ENCODE data around the gene OR10G3. TPM values are rescaled to one million over a fixed set of nuclear protein-coding genes. Genes with fewer than 3 reads are reported as not detected.

The OR10G3 gene
- total and polyA plus RNA-seq, 5 donors, result not detected

GRCh38 chr14:21534576-21534975 is 45.3 kb downstream of the OR10G3 start:
- no peak for DNase-seq
- Histone ChIP-seq H3K4me3 (ENCODE audit: low read length) (no peak overlapping the region), H3K4me1 (ENCODE audit: control insufficient read depth, insufficient read depth, low read length) (no peaks in the 10 kb centered on the region), H3K9me3 (ENCODE audit: control insufficient read depth, low read length) (no peaks in the 10 kb centered on the region), H3K27ac (ENCODE audit: low read length) (no peak overlapping the region), H3K27me3 (ENCODE audit: control insufficient read depth, insufficient read depth) (no peaks in the 10 kb centered on the region)
- 50% methylated on average over 4 of the region's 4 CpGs for WGBS
- intact Hi-C loops (cut with DNase I), result no loop called here
- ATAC-seq, result no peak

GRCh38 chr14:21533294-21533693 is 46.6 kb downstream of the OR10G3 start:
- Histone ChIP-seq H3K4me1 (ENCODE audit: control insufficient read depth, insufficient read depth, low read length) (no peaks in the 10 kb centered on the region), H3K9me3 (ENCODE audit: control insufficient read depth, low read length) (no peaks in the 10 kb centered on the region), H3K27me3 (ENCODE audit: control insufficient read depth, insufficient read depth) (no peaks in the 10 kb centered on the region), H3K4me3 (ENCODE audit: low read length) (no peak overlapping the region), H3K27ac (ENCODE audit: low read length) (no peak overlapping the region)
- ATAC-seq (no peak), DNase-seq (no peak)
- intact Hi-C loops (cut with DNase I), result no loop called here

- intact Hi-C loops (cut with DNase I), result no loop called here
- no peak for ATAC-seq
- 94% methylated on average over 1 of the region's 1 CpG for WGBS
These were observed 50.4 kb downstream of the OR10G3 start for GRCh38 chr14:21529515-21529914.

DNA sequence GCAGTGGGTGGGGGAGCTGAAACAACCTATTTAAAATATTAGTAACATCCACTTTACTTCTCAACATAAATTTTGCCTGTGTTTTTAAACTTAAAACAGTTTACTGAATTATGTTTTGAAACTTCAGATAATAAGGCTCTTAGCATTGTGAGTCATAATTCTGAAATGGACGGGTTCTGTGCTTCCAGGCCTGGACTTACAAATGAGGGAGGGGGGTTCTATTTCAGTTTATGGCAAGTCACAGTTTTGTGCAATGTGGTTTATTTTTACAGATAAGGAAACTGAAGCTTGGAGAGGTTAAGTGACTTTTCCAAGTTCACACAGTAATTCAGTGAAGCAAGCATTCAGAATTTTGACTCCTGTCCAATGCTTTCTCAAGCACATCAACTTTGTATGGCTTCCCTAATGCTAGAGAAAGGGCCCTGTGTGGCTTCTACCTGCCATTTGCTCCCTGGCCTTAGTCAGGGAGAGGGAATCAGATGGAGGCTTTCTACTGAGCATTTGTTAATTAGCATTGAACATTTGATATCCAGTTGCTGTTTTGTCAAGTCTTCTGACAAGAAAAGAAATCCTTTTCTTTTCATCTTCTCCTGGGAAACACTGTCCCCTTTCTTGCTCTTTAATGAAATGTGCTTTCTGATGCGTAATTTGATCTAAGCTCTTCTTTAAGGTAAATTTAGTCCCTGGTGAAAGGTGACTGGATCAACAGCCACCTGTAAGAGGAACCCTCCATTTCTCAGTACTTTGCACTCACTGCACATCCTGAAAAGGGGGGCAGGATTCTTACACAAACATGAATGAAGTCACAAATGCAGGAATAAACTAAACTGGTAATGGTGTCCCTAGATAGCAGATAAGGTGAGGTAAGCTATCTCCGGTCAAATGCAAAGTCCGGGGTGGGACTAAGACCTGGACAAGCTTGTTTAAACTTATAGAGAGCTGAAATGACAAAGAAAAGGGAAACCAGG is 51.2 kb downstream of the OR10G3 start:
- no peak for ATAC-seq
- no peaks in the 10 kb centered on the region for H3K27me3 ChIP-seq (ENCODE audit: control insufficient read depth, insufficient read depth)
- no peak overlapping the region for H3K27ac ChIP-seq (ENCODE audit: low read length)
- WGBS, result 68% methylated on average over 4 of the region's 4 CpGs
- no peak overlapping the region for H3K4me3 ChIP-seq (ENCODE audit: low read length)
- peaks cover 4% of the 10 kb centered on the region for H3K4me1 ChIP-seq (ENCODE audit: control insufficient read depth, insufficient read depth, low read length)
- intact Hi-C loops (cut with DNase I), result no loop called here
- DNase-seq, result no peak
- H3K9me3 ChIP-seq (ENCODE audit: control insufficient read depth, low read length), result no peaks in the 10 kb centered on the region

More at GRCh38 chr14:21529515-21529914, 50.4 kb downstream of the OR10G3 start:
- Histone ChIP-seq H3K9me3 (ENCODE audit: control insufficient read depth, low read length) (no peaks in the 10 kb centered on the region), H3K27ac (ENCODE audit: low read length) (no peak overlapping the region), H3K4me3 (ENCODE audit: low read length) (no peak overlapping the region), H3K4me1 (ENCODE audit: control insufficient read depth, insufficient read depth, low read length) (peaks cover 4% of the 10 kb centered on the region), H3K27me3 (ENCODE audit: control insufficient read depth, insufficient read depth) (no peaks in the 10 kb centered on the region)
- DNase-seq, result no peak

- 40% methylated on average over 1 of the region's 1 CpG for WGBS
- H3K4me3 ChIP-seq (ENCODE audit: low read length), result no peak overlapping the region
- DNase-seq (no peak), ATAC-seq (no peak)
- H3K27ac ChIP-seq (ENCODE audit: low read length), result no peak overlapping the region
- H3K4me1 ChIP-seq (ENCODE audit: control insufficient read depth, insufficient read depth, low read length), result peaks cover 4% of the 10 kb centered on the region
- H3K9me3 ChIP-seq (ENCODE audit: control insufficient read depth, low read length), result no peaks in the 10 kb centered on the region
- intact Hi-C loops (cut with DNase I), result no loop called here
- no peaks in the 10 kb centered on the region for H3K27me3 ChIP-seq (ENCODE audit: control insufficient read depth, insufficient read depth)
These were observed 52.6 kb downstream of the OR10G3 start for GRCh38 chr14:21527318-21527679.

GRCh38 chr14:21526672-21527317 is 53.1 kb downstream of the OR10G3 start:
- no peaks in the 10 kb centered on the region for H3K27me3 ChIP-seq (ENCODE audit: control insufficient read depth, insufficient read depth)
- peaks cover 4% of the 10 kb centered on the region for H3K4me1 ChIP-seq (ENCODE audit: control insufficient read depth, insufficient read depth, low read length)
- intact Hi-C loops (cut with DNase I), result no loop called here
- WGBS, result 13% methylated on average over 13 of the region's 13 CpGs
- H3K4me3 ChIP-seq (ENCODE audit: low read length), result peak overlapping the region; percentile 98
- no peaks in the 10 kb centered on the region for H3K9me3 ChIP-seq (ENCODE audit: control insufficient read depth, low read length)
- DNase-seq (no peak), ATAC-seq (no peak)
- H3K27ac ChIP-seq (ENCODE audit: low read length), result no peak overlapping the region

DNA sequence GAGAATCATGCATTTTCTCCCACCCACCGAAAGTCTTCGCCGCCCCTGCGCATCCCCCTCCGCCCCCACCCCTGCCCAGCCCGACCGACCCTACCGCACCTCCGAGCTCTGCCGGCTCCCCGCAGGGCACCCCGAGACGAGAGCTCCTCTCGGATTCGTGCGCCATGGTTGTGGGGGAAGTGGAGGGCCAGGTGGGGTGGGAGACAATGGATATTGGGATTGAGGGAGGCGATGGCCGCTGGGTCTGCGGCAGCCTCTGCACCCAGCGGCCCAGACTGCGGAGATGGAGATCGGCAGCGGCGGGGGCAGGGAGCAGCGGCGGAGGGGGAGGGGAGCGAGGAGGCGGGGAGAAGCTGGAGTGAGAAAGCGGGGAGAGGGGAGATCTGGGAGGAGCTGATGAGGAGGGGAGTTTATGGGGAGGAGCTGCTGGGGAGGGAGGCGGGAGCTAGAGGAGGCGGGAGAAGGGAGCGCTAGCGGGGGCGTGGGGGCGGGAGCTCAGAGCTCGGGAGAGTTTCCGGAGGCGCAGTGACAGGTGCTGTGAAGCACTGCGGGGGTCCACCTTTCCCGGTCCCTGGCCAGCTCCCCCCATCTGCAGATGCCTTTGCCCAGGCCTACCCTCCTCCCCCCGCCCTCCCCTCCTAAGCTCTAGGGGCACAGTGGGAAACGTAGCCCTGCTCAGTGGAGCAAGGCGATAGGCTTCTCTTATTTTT is 53.8 kb downstream of the OR10G3 start, which contains the start of gene SALL2:
Gene SALL2 (minus strand): TSS at position 385 of the 710 bp plus-strand sequence. CDS start 219 bp downstream, at position 166.
- ATAC-seq (peak; percentile 94), DNase-seq (peak; percentile 72 to 90 (median 88))
- H3K27ac ChIP-seq (ENCODE audit: low read length), result peak within 1 kb of the TSS; percentile 42
- whole genome bisulfite sequencing, result under 1% methylated on average over 43 of the region's 43 CpGs
- H3K27me3 ChIP-seq (ENCODE audit: control insufficient read depth, insufficient read depth), result no peaks in the 10 kb centered on the region
- peak within 1 kb of the TSS; percentile 98 for H3K4me3 ChIP-seq (ENCODE audit: low read length)
- no peaks in the 10 kb centered on the region for H3K9me3 ChIP-seq (ENCODE audit: control insufficient read depth, low read length)
- H3K4me1 ChIP-seq (ENCODE audit: control insufficient read depth, insufficient read depth, low read length), result peaks cover 4% of the 10 kb centered on the region
- intact Hi-C loops (cut with DNase I), result no loop called here

- intact Hi-C loops (cut with DNase I), result no loop called here
- ATAC-seq (peak; percentile 52 to 56), DNase-seq (no peak)
- Histone ChIP-seq H3K4me1 (ENCODE audit: control insufficient read depth, insufficient read depth, low read length) (peaks cover 4% of the 10 kb centered on the region), H3K9me3 (ENCODE audit: control insufficient read depth, low read length) (no peaks in the 10 kb centered on the region), H3K27ac (ENCODE audit: low read length) (peak overlapping the region; percentile 37), H3K4me3 (ENCODE audit: low read length) (peak overlapping the region; percentile 98), H3K27me3 (ENCODE audit: control insufficient read depth, insufficient read depth) (no peaks in the 10 kb centered on the region)
- WGBS, result 24% methylated on average over 12 of the region's 12 CpGs
These were observed 54.3 kb downstream of the OR10G3 start for GRCh38 chr14:21525571-21525961.

DNA sequence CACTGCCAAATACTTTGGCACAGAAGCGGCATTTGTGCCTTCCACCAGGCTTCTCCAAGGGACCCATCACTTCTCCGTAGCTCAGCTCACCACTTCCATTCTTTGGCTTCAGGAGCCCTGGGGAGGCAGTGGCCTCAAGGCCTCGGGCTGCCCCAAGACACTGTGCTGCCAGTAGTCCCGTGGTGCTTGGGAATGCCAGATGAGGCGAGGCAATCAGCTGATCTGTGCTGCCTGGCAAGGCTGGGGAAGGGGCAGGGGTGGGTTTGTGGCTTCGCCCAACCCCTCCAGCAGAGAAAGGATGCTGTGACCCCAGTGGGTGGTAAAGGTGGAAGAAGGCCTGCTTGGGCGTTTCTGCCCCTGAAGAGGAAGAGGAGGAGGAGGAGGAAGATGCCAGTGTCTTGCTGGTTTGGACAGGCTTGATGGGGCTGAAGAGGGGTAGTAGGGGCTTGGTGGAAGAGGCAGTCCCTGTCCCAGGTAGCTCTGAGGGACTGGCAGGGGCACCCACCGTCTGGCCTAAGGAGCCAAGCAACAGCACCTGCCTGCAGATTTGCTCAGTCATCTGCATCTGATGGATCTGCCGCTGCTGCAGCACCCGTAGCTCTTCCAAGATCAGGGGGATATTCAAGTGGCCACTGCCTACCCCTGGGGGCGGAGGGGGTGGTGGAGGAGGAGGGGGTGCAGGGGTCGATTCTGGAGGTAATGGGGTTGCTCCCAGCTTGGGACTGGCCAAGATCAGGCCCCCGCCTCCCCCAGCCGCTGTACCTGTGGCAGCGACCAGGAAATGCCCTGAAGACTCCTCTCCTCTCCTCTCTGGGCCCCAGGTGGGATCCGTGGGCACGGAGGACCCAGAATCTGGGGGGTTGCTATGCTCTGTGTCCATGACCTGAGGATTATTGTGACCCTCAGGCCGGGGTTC is 55.0 kb downstream of the OR10G3 start:
- Histone ChIP-seq H3K9me3 (ENCODE audit: control insufficient read depth, low read length) (no peaks in the 10 kb centered on the region), H3K27ac (ENCODE audit: low read length) (no peak overlapping the region), H3K4me1 (ENCODE audit: control insufficient read depth, insufficient read depth, low read length) (peaks cover 4% of the 10 kb centered on the region), H3K27me3 (ENCODE audit: control insufficient read depth, insufficient read depth) (no peaks in the 10 kb centered on the region), H3K4me3 (ENCODE audit: low read length) (peak overlapping the region; percentile 98)
- ATAC-seq, result no peak
- DNase-seq, result no peak
- WGBS, result 87% methylated on average over 18 of the region's 18 CpGs
- intact Hi-C loops (cut with DNase I), result no loop called here

GRCh38 chr14:21523203-21523602 is 56.7 kb downstream of the OR10G3 start:
- ATAC-seq, result no peak
- H3K4me1 ChIP-seq (ENCODE audit: control insufficient read depth, insufficient read depth, low read length), result peaks cover 4% of the 10 kb centered on the region
- 78% methylated on average over 7 of the region's 7 CpGs for WGBS
- H3K4me3 ChIP-seq (ENCODE audit: low read length), result no peak overlapping the region
- H3K9me3 ChIP-seq (ENCODE audit: control insufficient read depth, low read length), result no peaks in the 10 kb centered on the region
- DNase-seq, result no peak
- H3K27ac ChIP-seq (ENCODE audit: low read length), result no peak overlapping the region
- no peaks in the 10 kb centered on the region for H3K27me3 ChIP-seq (ENCODE audit: control insufficient read depth, insufficient read depth)
- intact Hi-C loops (cut with DNase I), result no loop called here

Data from right cardiac atrium (tissue), 5 donors.